Smooth muscle cell (in vitro differentiated cells): Measurements from ENCODE around the gene MTFR2. TPM values are rescaled to one million over a fixed set of nuclear protein-coding genes. Genes with fewer than 3 reads are reported as not detected.

Experiments
- DNase-seq: peaks from one replicate; lab custom pipeline; 2025; ENCODE audit not compliant: unreplicated experiment; lab: John Stamatoyannopoulos, UW
- H2AFZ ChIP-seq: fragments of 200-600 bp; sonication (generic); 2 replicates; pipeline ENCODE4 v1.6.0; 2016; ENCODE audit warnings: antibody characterized with exemption, low read depth, mild to moderate bottlenecking
- H3F3A ChIP-seq: fragments of 200-600 bp; sonication (generic); 2 replicates; pipeline ENCODE4 v1.6.0; 2017; ENCODE audit warnings: antibody characterized with exemption, low read depth
- H3K27ac ChIP-seq: fragments of 200-600 bp; sonication (generic); 2 replicates; pipeline ENCODE4 v1.5.1; 2016; ENCODE audit warnings: low read depth, mild to moderate bottlenecking
- H3K27me3 ChIP-seq: fragments of 200-600 bp; sonication (generic); 2 replicates; pipeline ENCODE4 v1.6.1; 2016; ENCODE audit warnings: low read depth, mild to moderate bottlenecking
- H3K36me3 ChIP-seq: fragments of 200-600 bp; sonication (generic); 2 replicates; pipeline ENCODE4 v1.5.1; 2016; ENCODE audit warnings: low read depth
- H3K4me1 ChIP-seq: fragments of 200-600 bp; sonication (generic); 2 replicates; pipeline ENCODE4 v1.5.1; 2016; ENCODE audit warnings: low read depth
- H3K4me2 ChIP-seq: fragments of 200-600 bp; sonication (generic); 2 replicates; pipeline ENCODE4 v1.6.0; 2016; ENCODE audit warnings: mild to moderate bottlenecking
- H3K4me3 ChIP-seq: fragments of 200-600 bp; sonication (generic); 2 replicates; pipeline ENCODE4 v1.5.1; 2016; ENCODE audit warnings: mild to moderate bottlenecking
- H3K79me2 ChIP-seq: fragments of 200-600 bp; sonication (generic); 2 replicates; pipeline ENCODE4 v1.6.0; 2016; ENCODE audit warnings: low read depth, mild to moderate bottlenecking
- H3K9ac ChIP-seq: fragments of 200-600 bp; sonication (generic); 2 replicates; pipeline ENCODE4 v1.6.0; 2016; ENCODE audit warnings: low read depth
- H3K9me3 ChIP-seq: fragments of 200-600 bp; sonication (generic); replicated peaks from 2 replicates; pipeline ENCODE4 v1.5.1; 2016; ENCODE audit warnings: low read depth
- H4K20me1 ChIP-seq: fragments of 200-600 bp; sonication (generic); 2 replicates; pipeline ENCODE4 v1.6.0; 2016; ENCODE audit warnings: low read depth
- WGBS: methylation state at CpG from one replicate; pipeline ENCODE4 v1.1.7; 2016; ENCODE audit warnings: low lambda C conversion rate; 5-methylcytosine and 5-hydroxymethylcytosine counted together
- polyA plus RNA-seq: library from polyadenylated mRNA; unstranded; fragments of >200 nt; fragmentation: Nextera tagmentation; extraction: Ambion mirVana; gene quantifications from 2 replicates; pipeline ENCODE4 v1.2.1, GENCODE V29; 2016
- total RNA-seq: library from RNA; depleted of rRNA; stranded (reverse); fragments of >200 nt; gene quantifications from 2 replicates; pipeline ENCODE4 v1.2.3, GENCODE V29; 2014
- TF ChIP-seq, protein P1 (sequence below): fragments of 200-600 bp; sonication (generic); IDR thresholded peaks from 2 replicates; pipeline ENCODE4 v1.5.1; 2017; ENCODE audit warnings: borderline replicate concordance, mild to moderate bottlenecking, antibody characterized with exemption; ENCODE audit not compliant: insufficient read depth, poor library complexity, severe bottlenecking

MTFR2 gene
- total and polyA plus RNA-seq, 2 experiments from 2014 or later = 2.7 to 10.9 TPM

DNA sequence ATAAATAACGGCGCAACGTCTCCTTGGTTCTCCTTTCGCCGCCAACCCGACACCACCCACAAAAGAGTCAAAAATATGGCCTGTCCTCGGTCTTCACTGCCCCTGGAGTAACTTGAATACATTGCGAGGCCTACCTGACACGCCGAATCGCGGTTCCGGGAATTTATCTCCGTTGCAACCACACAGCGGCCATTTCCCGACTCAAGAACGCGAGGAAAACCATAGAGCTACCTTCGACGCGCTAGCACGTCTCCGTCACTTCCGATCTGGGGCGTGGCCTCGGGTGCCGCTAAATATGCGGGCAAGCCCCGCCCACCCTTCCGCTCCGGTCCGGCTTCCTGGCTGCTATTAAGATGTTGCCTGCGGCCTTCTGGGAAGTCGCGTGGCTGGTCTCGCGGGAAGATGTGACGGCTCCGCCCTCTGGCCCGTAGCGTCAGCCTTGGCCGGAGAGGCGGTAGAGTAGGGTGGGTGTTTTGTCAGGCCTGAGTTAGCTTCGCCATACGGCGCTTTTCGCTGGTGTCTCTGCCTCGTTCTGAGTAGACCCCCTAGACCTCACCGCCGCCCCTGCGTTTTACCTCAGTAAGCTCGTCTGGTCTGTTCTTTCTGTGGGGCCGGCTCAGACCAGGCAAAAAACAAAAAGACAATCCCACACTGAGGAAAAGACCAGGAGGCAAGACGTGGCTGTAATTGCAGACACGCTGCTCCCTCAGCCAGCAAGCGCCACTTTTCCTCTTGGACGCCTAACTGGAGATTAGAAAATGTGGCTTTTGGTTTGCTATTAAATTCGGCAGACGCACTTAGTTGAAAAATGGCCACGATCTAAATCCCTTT is 39.7 kb upstream of the MTFR2 start, which contains the start of gene BCLAF1:
Gene BCLAF1, minus strand, starts transcription at position 268 of the 831 bp plus-strand sequence. CDS start 9,980 bp downstream, outside the sequence.
- TF ChIP-seq, protein P1, sequence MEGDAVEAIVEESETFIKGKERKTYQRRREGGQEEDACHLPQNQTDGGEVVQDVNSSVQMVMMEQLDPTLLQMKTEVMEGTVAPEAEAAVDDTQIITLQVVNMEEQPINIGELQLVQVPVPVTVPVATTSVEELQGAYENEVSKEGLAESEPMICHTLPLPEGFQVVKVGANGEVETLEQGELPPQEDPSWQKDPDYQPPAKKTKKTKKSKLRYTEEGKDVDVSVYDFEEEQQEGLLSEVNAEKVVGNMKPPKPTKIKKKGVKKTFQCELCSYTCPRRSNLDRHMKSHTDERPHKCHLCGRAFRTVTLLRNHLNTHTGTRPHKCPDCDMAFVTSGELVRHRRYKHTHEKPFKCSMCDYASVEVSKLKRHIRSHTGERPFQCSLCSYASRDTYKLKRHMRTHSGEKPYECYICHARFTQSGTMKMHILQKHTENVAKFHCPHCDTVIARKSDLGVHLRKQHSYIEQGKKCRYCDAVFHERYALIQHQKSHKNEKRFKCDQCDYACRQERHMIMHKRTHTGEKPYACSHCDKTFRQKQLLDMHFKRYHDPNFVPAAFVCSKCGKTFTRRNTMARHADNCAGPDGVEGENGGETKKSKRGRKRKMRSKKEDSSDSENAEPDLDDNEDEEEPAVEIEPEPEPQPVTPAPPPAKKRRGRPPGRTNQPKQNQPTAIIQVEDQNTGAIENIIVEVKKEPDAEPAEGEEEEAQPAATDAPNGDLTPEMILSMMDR = no peak
- Histone ChIP-seq H3K36me3 (no peaks in the 10 kb centered on the region), H3K9ac (peak within 1 kb of the TSS; percentile 100), H3K27me3 (no peaks in the 10 kb centered on the region), H3K27ac (peak within 1 kb of the TSS; percentile 100), H3K4me1 (peaks cover 22% of the 10 kb centered on the region), H3K9me3 (no peaks in the 10 kb centered on the region), H3K4me3 (peak within 1 kb of the TSS; percentile 84), H2AFZ (peak within 1 kb of the TSS; percentile 22), H3K79me2 (peaks cover 43% of the 10 kb centered on the region), H3F3A (peaks cover 11% of the 10 kb centered on the region), H4K20me1 (peaks cover 44% of the 10 kb centered on the region), H3K4me2 (peak within 1 kb of the TSS; percentile 89)
- DNase-seq = peak; percentile 94
- WGBS = under 1% methylated on average over 60 of the region's 60 CpGs

DNA sequence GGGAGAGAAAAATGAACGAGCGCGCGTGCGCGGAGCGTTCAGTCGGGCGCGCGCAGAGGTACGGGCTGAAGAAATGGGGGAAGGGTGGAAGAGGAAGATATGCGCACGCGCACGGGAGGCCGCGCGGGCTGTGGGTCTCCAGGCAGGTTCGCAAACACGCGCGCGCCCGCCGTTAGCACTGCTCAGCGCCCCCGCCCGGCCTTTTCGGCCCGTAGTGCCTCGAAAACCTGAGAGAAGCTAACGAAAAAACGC is 39.1 kb upstream of the MTFR2 start:
- H2AFZ ChIP-seq = no peak overlapping the region
- DNase-seq = peak; percentile 76

DNA sequence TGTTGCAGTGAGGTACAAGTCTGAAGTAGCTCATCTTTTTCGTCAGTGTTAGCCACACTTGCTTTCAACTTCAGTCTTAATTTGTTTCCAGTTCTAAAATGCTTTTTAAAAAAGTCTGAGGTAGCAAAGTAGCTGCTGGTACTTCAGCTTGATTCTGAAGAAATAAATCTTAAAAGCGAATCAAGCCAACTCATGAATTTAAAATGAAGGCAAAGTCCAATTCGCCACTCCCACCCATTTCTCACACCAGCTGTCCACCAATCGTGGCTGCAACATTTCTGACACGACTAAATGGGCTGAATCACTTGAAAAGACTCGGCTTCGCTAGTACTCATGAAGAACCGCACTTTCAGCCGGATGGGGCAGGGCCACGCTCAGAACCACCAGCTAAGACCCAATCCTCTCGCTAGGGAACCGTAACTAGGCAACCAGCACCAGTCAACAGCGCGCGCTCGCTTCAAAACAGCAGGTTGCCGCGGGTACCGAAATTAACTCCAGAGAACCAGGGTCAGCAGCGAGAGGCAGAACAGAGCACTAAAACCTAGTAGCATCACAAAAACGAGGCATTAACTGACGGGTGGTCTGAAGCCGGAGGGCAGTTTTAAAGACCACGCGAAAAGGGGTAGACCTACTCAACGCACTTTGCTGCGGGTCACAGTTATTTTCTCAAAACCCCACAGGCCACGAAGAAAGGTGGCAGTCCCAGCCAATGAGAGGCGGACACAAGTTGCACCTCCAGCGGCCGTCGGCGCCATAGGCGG is 38.6 kb upstream of the MTFR2 start:
- Histone ChIP-seq H2AFZ (no peak overlapping the region), H3K27ac (peak overlapping the region; percentile 100), H3K27me3 (no peaks in the 10 kb centered on the region), H3K36me3 (no peaks in the 10 kb centered on the region), H3K79me2 (peaks cover 54% of the 10 kb centered on the region), H3K9ac (peak overlapping the region; percentile 100), H3F3A (peaks cover 17% of the 10 kb centered on the region), H3K4me1 (peaks cover 26% of the 10 kb centered on the region), H3K4me2 (peak overlapping the region; percentile 89), H3K9me3 (no peaks in the 10 kb centered on the region), H3K4me3 (peak overlapping the region; percentile 84), H4K20me1 (peaks cover 54% of the 10 kb centered on the region)
- peak; percentile 66 for DNase-seq
- under 1% methylated on average over 34 of the region's 34 CpGs for WGBS
- TF ChIP-seq, protein P1 = no peak

More for the DNA sequence above, 39.1 kb upstream of the MTFR2 start:
- WGBS = under 1% methylated on average over 31 of the region's 34 CpGs
- TF ChIP-seq, protein P1 = no peak
- peaks cover 49% of the 10 kb centered on the region for H4K20me1 ChIP-seq
- H3K4me3 ChIP-seq = peak overlapping the region; percentile 84
- no peaks in the 10 kb centered on the region for H3K36me3 ChIP-seq
- peak overlapping the region; percentile 100 for H3K27ac ChIP-seq
- no peaks in the 10 kb centered on the region for H3K27me3 ChIP-seq
- H3K9me3 ChIP-seq = no peaks in the 10 kb centered on the region
- H3K9ac ChIP-seq = peak overlapping the region; percentile 100
- peaks cover 26% of the 10 kb centered on the region for H3K4me1 ChIP-seq
- H3F3A ChIP-seq = peaks cover 17% of the 10 kb centered on the region
- H3K4me2 ChIP-seq = peak overlapping the region; percentile 89
- peaks cover 49% of the 10 kb centered on the region for H3K79me2 ChIP-seq
